Measurements from ENCODE around the gene CNTFR. TPM values are rescaled to one million over a fixed set of nuclear protein-coding genes. Genes with fewer than 3 reads are reported as not detected.

CNTFR gene
- total RNA-seq, 6 experiments from 2014 or later, result 0.71 to 12.5 (median 3.4) TPM

GRCh38 chr9:34551751-34552605, 37.5 kb downstream of the CNTFR start:
- Histone ChIP-seq H3K27me3 (no peaks in the 10 kb centered on the region), H3K4me3 (no peak overlapping the region), H3K27ac (no peak overlapping the region), H3K9me3 (no peaks in the 10 kb centered on the region), H3K4me1 (peaks cover 0 to 11% (median 4%) of the 10 kb centered on the region in 4 donors), H3K36me3 (no peaks in the 10 kb centered on the region)
- intact Hi-C loops (cut with DNase I), result loop anchor here in 1 of 2 donors (5.0 kb wide), 1 partner anchor 35 kb away; the partner anchor contains the start of gene CNTFR
- TF ChIP-seq, protein P1, sequence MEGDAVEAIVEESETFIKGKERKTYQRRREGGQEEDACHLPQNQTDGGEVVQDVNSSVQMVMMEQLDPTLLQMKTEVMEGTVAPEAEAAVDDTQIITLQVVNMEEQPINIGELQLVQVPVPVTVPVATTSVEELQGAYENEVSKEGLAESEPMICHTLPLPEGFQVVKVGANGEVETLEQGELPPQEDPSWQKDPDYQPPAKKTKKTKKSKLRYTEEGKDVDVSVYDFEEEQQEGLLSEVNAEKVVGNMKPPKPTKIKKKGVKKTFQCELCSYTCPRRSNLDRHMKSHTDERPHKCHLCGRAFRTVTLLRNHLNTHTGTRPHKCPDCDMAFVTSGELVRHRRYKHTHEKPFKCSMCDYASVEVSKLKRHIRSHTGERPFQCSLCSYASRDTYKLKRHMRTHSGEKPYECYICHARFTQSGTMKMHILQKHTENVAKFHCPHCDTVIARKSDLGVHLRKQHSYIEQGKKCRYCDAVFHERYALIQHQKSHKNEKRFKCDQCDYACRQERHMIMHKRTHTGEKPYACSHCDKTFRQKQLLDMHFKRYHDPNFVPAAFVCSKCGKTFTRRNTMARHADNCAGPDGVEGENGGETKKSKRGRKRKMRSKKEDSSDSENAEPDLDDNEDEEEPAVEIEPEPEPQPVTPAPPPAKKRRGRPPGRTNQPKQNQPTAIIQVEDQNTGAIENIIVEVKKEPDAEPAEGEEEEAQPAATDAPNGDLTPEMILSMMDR (IDR thresholded peaks at IDR 0.05), result no peak
- TF ChIP-seq POLR2A (IDR thresholded peaks at IDR 0.05), result no peak
- WGBS (ENCODE audit: insufficient coverage, low coverage, low lambda C conversion rate, missing lambda C conversion rate), result no CpG with 5 or more reads among the region's 20 CpGs
- peak in 1 of 3 donors; percentile 43 for DNase-seq
- ATAC-seq, result no peak

DNA sequence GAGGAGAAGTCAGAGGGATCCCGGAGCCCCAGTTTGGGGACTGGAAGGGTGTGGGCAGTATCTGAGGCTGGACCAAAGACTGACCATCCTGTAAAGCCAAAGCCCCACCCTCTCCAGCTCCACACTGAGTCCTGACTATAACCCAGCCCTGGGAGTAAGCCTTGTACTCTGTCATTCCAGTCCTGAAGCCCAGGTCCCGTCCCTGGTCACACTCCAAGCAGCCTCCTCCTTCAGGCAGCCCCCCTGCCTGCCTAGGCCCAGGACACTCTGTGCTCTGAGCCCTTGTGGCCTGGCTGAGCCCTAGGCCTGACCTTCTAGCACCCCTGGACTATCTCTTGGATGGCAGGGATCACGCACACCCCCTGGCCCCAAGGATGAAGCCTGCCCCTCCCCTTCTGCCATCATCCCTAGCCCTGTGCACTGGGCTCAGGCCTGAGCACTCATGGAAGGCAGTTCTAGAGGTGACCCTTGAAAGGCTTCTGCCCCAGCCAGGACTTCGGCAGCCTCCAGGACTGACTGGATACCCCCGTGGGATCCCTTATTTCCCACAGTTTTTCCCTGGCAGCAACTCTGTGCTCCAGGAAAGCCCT, 38.7 kb downstream of the CNTFR start:
- H3K4me1 ChIP-seq, result peaks cover 0 to 11% (median 4%) of the 10 kb centered on the region in 4 donors
- H3K9me3 ChIP-seq, result no peaks in the 10 kb centered on the region
- ATAC-seq, result no peak
- peak in 1 of 3 donors; percentile 27 for DNase-seq
- intact Hi-C loops (cut with DNase I), result loop anchor here in 1 of 2 donors (5.0 kb wide), 1 partner anchor 37 kb away; the partner anchor contains the start of gene CNTFR
- H3K4me3 ChIP-seq, result no peak overlapping the region
- H3K27me3 ChIP-seq, result no peaks in the 10 kb centered on the region
- WGBS (ENCODE audit: insufficient coverage, low coverage, low lambda C conversion rate, missing lambda C conversion rate), result 43% methylated on average over 1 of the region's 5 CpGs
- no peaks in the 10 kb centered on the region for H3K36me3 ChIP-seq
- no peak overlapping the region for H3K27ac ChIP-seq
- TF ChIP-seq, protein P1 (IDR thresholded peaks at IDR 0.05), result no peak
- TF ChIP-seq POLR2A (IDR thresholded peaks at IDR 0.05), result no peak

- Histone ChIP-seq H3K36me3 (no peaks in the 10 kb centered on the region), H3K4me1 (peaks cover 0 to 6% (median 2%) of the 10 kb centered on the region in 4 donors), H3K4me3 (no peak overlapping the region), H3K27me3 (no peaks in the 10 kb centered on the region), H3K27ac (no peak overlapping the region), H3K9me3 (no peaks in the 10 kb centered on the region)
- ATAC-seq (no peak), DNase-seq (no peak)
- no CpG with 5 or more reads among the region's 12 CpGs for WGBS (ENCODE audit: insufficient coverage, low coverage, low lambda C conversion rate, missing lambda C conversion rate)
- TF ChIP-seq, protein P1 (IDR thresholded peaks at IDR 0.05), result no peak
- TF ChIP-seq POLR2A (IDR thresholded peaks at IDR 0.05), result no peak
- intact Hi-C loops (cut with DNase I), result loop anchor here in 1 of 2 donors (5.0 kb wide), 1 partner anchor 37 kb away; the partner anchor contains the start of gene CNTFR
These were observed 39.4 kb downstream of the CNTFR start for GRCh38 chr9:34550016-34550680.

GRCh38 chr9:34549407-34549732, 40.2 kb downstream of the CNTFR start:
- TF ChIP-seq, protein P1 (IDR thresholded peaks at IDR 0.05), result no peak
- TF ChIP-seq POLR2A (IDR thresholded peaks at IDR 0.05), result no peak
- no CpG with 5 or more reads among the region's 5 CpGs for WGBS (ENCODE audit: insufficient coverage, low coverage, low lambda C conversion rate, missing lambda C conversion rate)
- Histone ChIP-seq H3K27ac (no peak overlapping the region), H3K4me3 (no peak overlapping the region), H3K36me3 (no peaks in the 10 kb centered on the region), H3K4me1 (peaks cover 0 to 7% (median 2%) of the 10 kb centered on the region in 4 donors), H3K27me3 (no peaks in the 10 kb centered on the region), H3K9me3 (no peaks in the 10 kb centered on the region)
- DNase-seq (no peak), ATAC-seq (no peak)
- intact Hi-C loops (cut with DNase I), result no loop called here
